Mesendoderm (in vitro differentiated cells): ENCODE measurements around the gene FANCC.

ENCODE experiments used
- DNase-seq: peaks from one replicate; pipeline ENCODE4 v3.0.0; 2013
- H2AK5ac ChIP-seq: 2 replicates; pipeline ENCODE4 v1.6.1; 2013; ENCODE audit warnings: low read length, inconsistent platforms
- H2BK120ac ChIP-seq: 2 replicates; pipeline ENCODE4 v1.6.1; 2013; ENCODE audit warnings: low read depth, mild to moderate bottlenecking, low read length, moderate library complexity, mixed read lengths
- H2BK15ac ChIP-seq: replicated peaks from 2 replicates; pipeline ENCODE4 v1.6.1; 2013; ENCODE audit warnings: low read depth, mild to moderate bottlenecking, moderate library complexity
- H2BK5ac ChIP-seq: 2 replicates; pipeline ENCODE4 v1.6.1; 2013; ENCODE audit warnings: low read length, inconsistent platforms
- H3K18ac ChIP-seq: 2 replicates; pipeline ENCODE4 v1.6.1; 2013; ENCODE audit warnings: mild to moderate bottlenecking, low read length, mixed read lengths
- H3K23ac ChIP-seq: one replicate; pipeline ENCODE4 v1.6.1; 2013; ENCODE audit warnings: low read length
- H3K27ac ChIP-seq: 2 replicates; pipeline ENCODE4 v1.5.1; 2013; ENCODE audit warnings: low read depth, mild to moderate bottlenecking, inconsistent platforms, low read length, moderate library complexity
- H3K27me3 ChIP-seq: 2 replicates; pipeline ENCODE4 v1.6.1; 2013; ENCODE audit warnings: low read length, control low read depth, mild to moderate bottlenecking, inconsistent platforms; ENCODE audit not compliant: insufficient read depth, poor library complexity
- H3K36me3 ChIP-seq: 2 replicates; pipeline ENCODE4 v1.6.1; 2013; ENCODE audit warnings: low read length, inconsistent platforms; ENCODE audit not compliant: control insufficient read depth, insufficient read depth
- H3K4ac ChIP-seq: one replicate; pipeline ENCODE4 v1.6.1; 2013; ENCODE audit warnings: low read depth, mild to moderate bottlenecking, low read length, moderate library complexity
- H3K4me1 ChIP-seq: 2 replicates; pipeline ENCODE4 v1.6.1; 2013; ENCODE audit warnings: low read depth, low read length, inconsistent platforms; ENCODE audit not compliant: control insufficient read depth
- H3K4me2 ChIP-seq: 2 replicates; pipeline ENCODE4 v1.6.1; 2013; ENCODE audit warnings: low read length
- H3K4me3 ChIP-seq: 2 replicates; pipeline ENCODE4 v1.5.1; 2013; ENCODE audit warnings: mild to moderate bottlenecking, low read length
- H3K56ac ChIP-seq: one replicate; pipeline ENCODE4 v1.6.1; 2013; ENCODE audit warnings: low read length
- H3K79me1 ChIP-seq: 2 replicates; pipeline ENCODE4 v1.6.1; 2013; ENCODE audit warnings: low read length, inconsistent platforms
- H3K79me2 ChIP-seq: 2 replicates; pipeline ENCODE4 v1.6.1; 2013; ENCODE audit warnings: mild to moderate bottlenecking, low read length; ENCODE audit not compliant: control insufficient read depth, insufficient read depth
- H3K9ac ChIP-seq: 2 replicates; pipeline ENCODE4 v1.6.1; 2013; ENCODE audit warnings: low read length, inconsistent platforms
- H4K5ac ChIP-seq: one replicate; pipeline ENCODE4 v1.6.1; 2013; ENCODE audit warnings: low read length
- H4K8ac ChIP-seq: one replicate; pipeline ENCODE4 v1.6.1; 2013; ENCODE audit warnings: low read depth, mild to moderate bottlenecking, control low read depth, low read length, moderate library complexity
- WGBS: extraction: QIAGEN DNeasy Blood & Tissue Kit; methylation state at CpG from one replicate; pipeline ENCODE4 v1.1.7; 2013; ENCODE audit warnings: low lambda C conversion rate, missing lambda C conversion rate; ENCODE audit not compliant: insufficient coverage; ENCODE audit errors: extremely low coverage; 5-methylcytosine and 5-hydroxymethylcytosine counted together

FANCC gene

DNA sequence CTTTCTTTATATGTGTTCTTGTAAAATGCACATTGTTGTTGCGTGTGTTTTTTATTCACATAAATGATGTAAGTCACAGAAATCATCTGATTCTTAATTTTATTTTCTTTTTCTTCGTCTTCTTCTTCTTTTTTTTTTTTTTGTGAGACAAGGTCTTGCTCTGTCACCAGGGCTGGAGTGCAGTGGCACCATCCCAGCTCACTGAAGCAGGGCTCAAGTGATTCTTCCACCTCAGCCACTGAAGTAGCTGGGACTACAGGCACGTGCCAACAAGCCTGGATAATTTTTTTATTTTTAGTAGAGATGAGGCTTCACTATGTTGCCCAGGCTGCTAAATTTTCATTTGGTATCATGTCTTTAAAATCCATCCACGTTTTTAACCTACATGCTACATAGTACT lies 28.5 kb upstream of the FANCC start:
- no peak overlapping the region for H2BK15ac ChIP-seq
- no peaks in the 10 kb centered on the region for H3K79me1 ChIP-seq
- DNase-seq = no peak
- H2BK120ac ChIP-seq = no peak overlapping the region
- no peaks in the 10 kb centered on the region for H3K79me2 ChIP-seq
- H4K5ac ChIP-seq = no peak overlapping the region
- H3K56ac ChIP-seq = no peak overlapping the region
- no peak overlapping the region for H3K23ac ChIP-seq
- H3K4me3 ChIP-seq = no peak overlapping the region
- H3K18ac ChIP-seq = no peak overlapping the region
- no peak overlapping the region for H3K9ac ChIP-seq
- no peaks in the 10 kb centered on the region for H3K4me1 ChIP-seq
- H2AK5ac ChIP-seq = no peak overlapping the region
- no peak overlapping the region for H4K8ac ChIP-seq
- no peaks in the 10 kb centered on the region for H3K36me3 ChIP-seq
- no peak overlapping the region for H3K27ac ChIP-seq
- H3K4ac ChIP-seq = no peak overlapping the region
- no CpG with 5 or more reads among the region's 4 CpGs for WGBS
- H2BK5ac ChIP-seq = no peak overlapping the region
- no peak overlapping the region for H3K4me2 ChIP-seq
- no peaks in the 10 kb centered on the region for H3K27me3 ChIP-seq

GRCh38 chr9:95344735-95345325 lies 27.3 kb upstream of the FANCC start:
- H2AK5ac ChIP-seq = no peak overlapping the region

GRCh38 chr9:95343725-95344287 lies 26.3 kb upstream of the FANCC start:
- Histone ChIP-seq H3K23ac (no peak overlapping the region), H3K56ac (no peak overlapping the region), H3K4ac (no peak overlapping the region), H2AK5ac (no peak overlapping the region), H3K4me3 (no peak overlapping the region), H3K79me2 (no peaks in the 10 kb centered on the region), H3K79me1 (no peaks in the 10 kb centered on the region), H3K18ac (no peak overlapping the region), H2BK5ac (no peak overlapping the region), H3K4me1 (no peaks in the 10 kb centered on the region), H3K27me3 (no peaks in the 10 kb centered on the region), H2BK120ac (no peak overlapping the region), H3K36me3 (no peaks in the 10 kb centered on the region), H3K27ac (no peak overlapping the region), H4K5ac (no peak overlapping the region), H4K8ac (no peak overlapping the region), H3K4me2 (no peak overlapping the region), H3K9ac (no peak overlapping the region), H2BK15ac (no peak overlapping the region)
- no CpG with 5 or more reads among the region's 6 CpGs for whole genome bisulfite sequencing
- no peak for DNase-seq

More at GRCh38 chr9:95344735-95345325, 27.3 kb upstream of the FANCC start:
- no peak for DNase-seq
- no peaks in the 10 kb centered on the region for H3K27me3 ChIP-seq
- H3K23ac ChIP-seq = no peak overlapping the region
- no peak overlapping the region for H3K9ac ChIP-seq
- H3K36me3 ChIP-seq = no peaks in the 10 kb centered on the region
- no peak overlapping the region for H2BK15ac ChIP-seq
- no peak overlapping the region for H3K4me3 ChIP-seq
- H3K79me1 ChIP-seq = no peaks in the 10 kb centered on the region
- H3K27ac ChIP-seq = no peak overlapping the region
- H4K8ac ChIP-seq = no peak overlapping the region
- H4K5ac ChIP-seq = no peak overlapping the region
- no peak overlapping the region for H2BK5ac ChIP-seq
- no peak overlapping the region for H3K4ac ChIP-seq
- no peak overlapping the region for H3K4me2 ChIP-seq
- no peak overlapping the region for H3K18ac ChIP-seq
- H3K79me2 ChIP-seq = no peaks in the 10 kb centered on the region
- no peak overlapping the region for H2BK120ac ChIP-seq
- no CpG with 5 or more reads among the region's 3 CpGs for WGBS
- H3K4me1 ChIP-seq = no peaks in the 10 kb centered on the region
- no peak overlapping the region for H3K56ac ChIP-seq

DNA sequence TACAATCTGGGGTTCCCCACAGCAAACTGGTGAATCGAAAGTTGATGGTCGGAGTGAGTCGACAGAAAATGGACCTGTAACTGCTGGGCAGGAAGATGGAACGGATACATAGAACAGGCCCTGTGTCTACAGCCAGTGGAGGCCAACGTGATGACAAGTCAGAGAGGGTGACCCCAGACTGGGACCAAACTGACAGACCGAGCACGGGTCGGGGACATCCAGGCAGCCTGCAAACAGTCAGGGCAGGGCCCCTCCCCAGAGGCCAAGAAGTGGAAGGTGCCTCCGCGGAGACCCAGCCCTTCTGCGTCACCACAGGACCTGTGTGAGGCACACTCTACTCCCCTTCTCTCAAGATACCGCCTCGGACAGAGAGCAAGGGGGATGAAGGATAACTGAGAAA lies 25.1 kb upstream of the FANCC start:
- no CpG with 5 or more reads among the region's 13 CpGs for WGBS
- no peak overlapping the region for H2BK5ac ChIP-seq
- H3K4ac ChIP-seq = no peak overlapping the region
- H3K79me1 ChIP-seq = no peaks in the 10 kb centered on the region
- H2BK15ac ChIP-seq = no peak overlapping the region
- no peak overlapping the region for H2AK5ac ChIP-seq
- H3K4me1 ChIP-seq = no peaks in the 10 kb centered on the region
- H3K36me3 ChIP-seq = no peaks in the 10 kb centered on the region
- no peak overlapping the region for H3K18ac ChIP-seq
- H4K5ac ChIP-seq = no peak overlapping the region
- H3K27me3 ChIP-seq = no peaks in the 10 kb centered on the region
- no peak overlapping the region for H2BK120ac ChIP-seq
- H3K79me2 ChIP-seq = no peaks in the 10 kb centered on the region
- H3K4me2 ChIP-seq = no peak overlapping the region
- H3K56ac ChIP-seq = no peak overlapping the region
- DNase-seq = no peak
- no peak overlapping the region for H3K4me3 ChIP-seq
- no peak overlapping the region for H4K8ac ChIP-seq
- no peak overlapping the region for H3K27ac ChIP-seq
- H3K9ac ChIP-seq = no peak overlapping the region
- no peak overlapping the region for H3K23ac ChIP-seq

GRCh38 chr9:95341293-95341962 lies 23.9 kb upstream of the FANCC start:
- Histone ChIP-seq H3K79me1 (no peaks in the 10 kb centered on the region), H3K9ac (no peak overlapping the region), H3K27me3 (no peaks in the 10 kb centered on the region), H3K4me1 (no peaks in the 10 kb centered on the region), H3K27ac (no peak overlapping the region), H2BK5ac (no peak overlapping the region), H4K5ac (no peak overlapping the region), H2AK5ac (no peak overlapping the region), H3K56ac (no peak overlapping the region), H4K8ac (no peak overlapping the region), H3K4me3 (no peak overlapping the region), H3K79me2 (no peaks in the 10 kb centered on the region), H2BK15ac (no peak overlapping the region), H3K36me3 (no peaks in the 10 kb centered on the region), H3K4me2 (no peak overlapping the region), H3K4ac (no peak overlapping the region), H3K23ac (no peak overlapping the region), H2BK120ac (no peak overlapping the region), H3K18ac (no peak overlapping the region)
- no CpG with 5 or more reads among the region's 5 CpGs for WGBS
- DNase-seq = peak; percentile 78
